Endodermal cell (in vitro differentiated cells): ENCODE data around the gene MEIG1. TPM values are rescaled to one million over a fixed set of nuclear protein-coding genes. Genes with fewer than 3 reads are reported as not detected.
A peak's percentile ranks its signal among the peaks of the same experiment; 100 is the strongest.

Source experiments
- DNase-seq: peaks from one replicate; pipeline ENCODE4 v3.0.0-alpha.2; 2017
- H3K27ac ChIP-seq: 2 replicates; pipeline ENCODE4 v1.5.1; 2013; ENCODE audit warnings: mild to moderate bottlenecking, low read depth, low read length, moderate library complexity
- H3K27me3 ChIP-seq: 2 replicates; pipeline ENCODE4 v1.6.1; 2013; ENCODE audit warnings: mild to moderate bottlenecking, low read length, moderate library complexity; ENCODE audit not compliant: insufficient read depth, control insufficient read depth, poor library complexity, severe bottlenecking
- H3K36me3 ChIP-seq: 2 replicates; pipeline ENCODE4 v1.7.0; 2013; ENCODE audit warnings: mild to moderate bottlenecking, low read length, moderate library complexity; ENCODE audit not compliant: control insufficient read depth, insufficient read depth
- H3K4me1 ChIP-seq: one replicate; pipeline ENCODE4 v1.7.0; 2013; ENCODE audit warnings: low read length; ENCODE audit not compliant: control insufficient read depth, insufficient read depth
- H3K4me3 ChIP-seq: 2 replicates; pipeline ENCODE4 v1.5.1; 2013; ENCODE audit warnings: mild to moderate bottlenecking, low read length, moderate library complexity
- H3K9ac ChIP-seq: 2 replicates; pipeline ENCODE4 v1.6.1; 2013; ENCODE audit warnings: mild to moderate bottlenecking, low read length, moderate library complexity; ENCODE audit not compliant: poor library complexity, severe bottlenecking; ENCODE audit errors: extremely low read depth
- H3K9me3 ChIP-seq: 2 replicates; pipeline ENCODE4 v1.6.1; 2013; ENCODE audit warnings: mild to moderate bottlenecking, low read length, moderate library complexity; ENCODE audit not compliant: control insufficient read depth
- H3K27ac Mint-ChIP-seq: 2 replicates; pipeline ENCODE4 v1.8.0; 2020; ENCODE audit warnings: mixed read lengths
- H3K27me3 Mint-ChIP-seq: 2 replicates; pipeline ENCODE4 v1.8.0; 2021; ENCODE audit warnings: mild to moderate bottlenecking, mixed read lengths; ENCODE audit not compliant: insufficient read depth
- H3K36me3 Mint-ChIP-seq: 2 replicates; pipeline ENCODE4 v1.8.0; 2020; ENCODE audit warnings: low read depth, mixed read lengths
- H3K4me1 Mint-ChIP-seq: 2 replicates; pipeline ENCODE4 v1.8.0; 2020; ENCODE audit warnings: mixed read lengths
- H3K4me3 Mint-ChIP-seq: 2 replicates; pipeline ENCODE4 v1.8.0; 2020; ENCODE audit warnings: mild to moderate bottlenecking, moderate library complexity, mixed read lengths
- H3K9me3 Mint-ChIP-seq: 2 replicates; pipeline ENCODE4 v1.8.0; 2020; ENCODE audit warnings: mild to moderate bottlenecking, mixed read lengths
- CTCF ChIP-seq: fragments of 200-600 bp; sonication (generic); conservative IDR thresholded peaks from 2 replicates; pipeline ENCODE4 v1.5.0; 2021; ENCODE audit warnings: antibody characterized with exemption, mild to moderate bottlenecking
- WGBS, 2 experiments: methylation state at CpG; one replicate each; pipeline versions ENCODE4 v1.1.5 to v1.1.7; 2013; ENCODE audit warnings: missing lambda C conversion rate in 2 of 2, mixed read lengths in 1 of 2; ENCODE audit not compliant: insufficient coverage in 1 of 2, insufficient read length in 1 of 2; 5-methylcytosine and 5-hydroxymethylcytosine counted together
- total RNA-seq, 2 donors: library from RNA; stranded (reverse); fragmentation: NEBNext Ultra II Directional in 1 of 2; extraction: Animal tissue kit (Norgen Biotek cat#: 25700) in 1 of 2; gene quantifications; 2 replicates in 1 of 2; 3 replicates in 1 of 2; pipeline ENCODE4 v1.2.1, GENCODE V29; 2021

The MEIG1 gene
- total RNA-seq, 2 donors from 2014 or later = 0.46 TPM; not detected in 1

GRCh38 chr10:14954001-14954770 lies 5.0 kb upstream of the MEIG1 start, which contains the start of gene DCLRE1C:
DCLRE1C (minus strand) TSS chr10:14954096; CDS start chr10:14954010, 86 bp downstream.
- H3K9me3 Mint-ChIP-seq = peaks cover 7% of the 10 kb centered on the region
- Histone ChIP-seq H3K9ac (peak within 1 kb of the TSS; percentile 13), H3K4me1 (no peaks in the 10 kb centered on the region), H3K4me3 (peak within 1 kb of the TSS; percentile 86), H3K9me3 (no peaks in the 10 kb centered on the region), H3K36me3 (no peaks in the 10 kb centered on the region), H3K27me3 (peaks cover 54% of the 10 kb centered on the region), H3K27ac (peak within 1 kb of the TSS; percentile 25)
- peak; percentile 96 for DNase-seq
- peaks cover 4% of the 10 kb centered on the region for H3K36me3 Mint-ChIP-seq
- peaks cover 14% of the 10 kb centered on the region for H3K4me1 Mint-ChIP-seq
- H3K27ac Mint-ChIP-seq = peak within 1 kb of the TSS; percentile 96
- WGBS, 2 experiments = 1 to 3% methylated on average over 15 to 43 of the region's 45 CpGs
- peaks cover 41% of the 10 kb centered on the region for H3K27me3 Mint-ChIP-seq
- TF ChIP-seq CTCF = no peak
- peak within 1 kb of the TSS; percentile 78 for H3K4me3 Mint-ChIP-seq

GRCh38 chr10:14954934-14955333 lies 4.3 kb upstream of the MEIG1 start:
- no peak overlapping the region for H3K27ac ChIP-seq
- no peaks in the 10 kb centered on the region for H3K4me1 ChIP-seq
- peak overlapping the region; percentile 86 for H3K4me3 ChIP-seq
- Mint-ChIP-seq H3K4me3 (peak overlapping the region; percentile 78), H3K36me3 (peaks cover 4% of the 10 kb centered on the region), H3K27me3 (peaks cover 41% of the 10 kb centered on the region), H3K9me3 (peaks cover 7% of the 10 kb centered on the region), H3K27ac (no peak overlapping the region), H3K4me1 (peaks cover 14% of the 10 kb centered on the region)
- H3K9me3 ChIP-seq = no peaks in the 10 kb centered on the region
- no peak for DNase-seq
- TF ChIP-seq CTCF = no peak
- H3K27me3 ChIP-seq = peaks cover 47% of the 10 kb centered on the region
- 94 to 97% methylated on average over 18 to 19 of the region's 19 CpGs for WGBS, 2 experiments
- no peaks in the 10 kb centered on the region for H3K36me3 ChIP-seq
- no peak overlapping the region for H3K9ac ChIP-seq

GRCh38 chr10:14958872-14959220 lies 342 bp upstream of the MEIG1 start:
- Histone ChIP-seq H3K27me3 (peaks cover 29% of the 10 kb centered on the region), H3K36me3 (no peaks in the 10 kb centered on the region), H3K9me3 (no peaks in the 10 kb centered on the region), H3K4me1 (no peaks in the 10 kb centered on the region), H3K27ac (no peak overlapping the region), H3K9ac (no peak overlapping the region), H3K4me3 (peak overlapping the region; percentile 87)
- WGBS, 2 experiments = 37 to 100% methylated on average over 1 to 6 of the region's 12 CpGs
- DNase-seq = no peak
- peaks cover 7% of the 10 kb centered on the region for H3K4me1 Mint-ChIP-seq
- peaks cover 38% of the 10 kb centered on the region for H3K27me3 Mint-ChIP-seq
- H3K9me3 Mint-ChIP-seq = peaks cover 7% of the 10 kb centered on the region
- no peak for TF ChIP-seq CTCF
- H3K4me3 Mint-ChIP-seq = peak overlapping the region; percentile 88
- no peaks in the 10 kb centered on the region for H3K36me3 Mint-ChIP-seq
- H3K27ac Mint-ChIP-seq = no peak overlapping the region
